HepG2 (cell line): Measurements from ENCODE around the gene EPHA5. TPM values are rescaled to one million over a fixed set of nuclear protein-coding genes. Genes with fewer than 3 reads are reported as not detected.

Experiments
- ATAC-seq: fragments of 200-7000 bp; cut with Tn5 transposase; 3 replicates; pipeline ENCODE4 v1.9.1; 2020; ENCODE audit warnings: mild to moderate bottlenecking, moderate library complexity
- BruUV-seq: library from RNA; stranded (reverse); fragments of 400-500 nt; replicated peaks from 2 replicates; lab custom pipeline; 2021; lab: Mats Ljungman, UMichigan
- CTCF ChIA-PET: fragments of 300-600 bp; formaldehyde crosslinking; extraction: SDS; loops from one replicate; lab custom pipeline; 2021; ENCODE audit warnings: low total read pairs, inconsistent platforms, low intra/inter-chr PET ratio; lab: Yijun Ruan, JAX
- POLR2A ChIA-PET: fragments of 350-600 bp; sonication (Branson Sonifier 250); formaldehyde crosslinking; loops from one replicate; lab custom pipeline; 2020; ENCODE audit warnings: antibody characterized with exemption, inconsistent platforms; lab: Yijun Ruan, JAX
- DNase-seq: peaks from one replicate; pipeline ENCODE4 v3.0.0-alpha.2; 2015; ENCODE audit warnings: low spot score
- FAIRE-seq: peaks from 3 replicates; lab custom pipeline; 2011; peaks lifted over from hg19 to GRCh38; lab: Jason Lieb, UNC
- H2AFZ ChIP-seq: one replicate; pipeline ENCODE4 v1.6.1; 2011; ENCODE audit warnings: low read length, inconsistent platforms
- H3K27ac ChIP-seq: fragments of 300-600 bp; 3 replicates; pipeline ENCODE4 v1.8.0; 2011; ENCODE audit warnings: mixed run types, mild to moderate bottlenecking, mixed read lengths, low read length, inconsistent platforms; ENCODE audit not compliant: insufficient read depth; ENCODE audit errors: extremely low read length
- H3K27me3 ChIP-seq, 2 experiments: fragments of 200-600 bp in 1 of 2; 2 replicates in 1 of 2; 3 replicates in 1 of 2; pipeline versions ENCODE4 v1.6.0 to v1.8.0; 2011; ENCODE audit warnings: low read length in 2 of 2, mild to moderate bottlenecking in 2 of 2, moderate library complexity in 2 of 2, inconsistent platforms in 1 of 2; ENCODE audit not compliant: insufficient read depth in 2 of 2, control insufficient read depth in 1 of 2
- H3K36me3 ChIP-seq, 2 experiments: fragments of 200-600 bp in 1 of 2; replicated peaks in 1 of 2; 2 replicates in 1 of 2; 3 replicates in 1 of 2; pipeline versions ENCODE4 v1.5.1 to v1.8.0; 2011; ENCODE audit warnings: low read length in 2 of 2, inconsistent platforms in 1 of 2; ENCODE audit not compliant: insufficient read depth in 2 of 2, control insufficient read depth in 1 of 2
- H3K4me1 ChIP-seq: 2 replicates; pipeline ENCODE4 v1.5.1; 2012; ENCODE audit warnings: low read length, inconsistent platforms; ENCODE audit not compliant: insufficient read depth
- H3K4me2 ChIP-seq: 2 replicates; pipeline ENCODE4 v1.6.0; 2011; ENCODE audit warnings: low read depth, low read length, inconsistent platforms
- H3K4me3 ChIP-seq, 3 experiments: fragments of 200-600 bp in 1 of 3; sonication (generic), shearing (Covaris generic) in 1 of 3; replicated peaks in 1 of 3; 2 replicates each; pipeline ENCODE4 v1.5.1; 2011 to 2016; ENCODE audit warnings: low read length in 3 of 3, inconsistent platforms in 2 of 3, low read depth in 2 of 3, mild to moderate bottlenecking in 2 of 3, control low read depth in 1 of 3, mixed read lengths in 1 of 3; ENCODE audit not compliant: insufficient read depth in 1 of 3
- H3K79me2 ChIP-seq: one replicate; pipeline ENCODE4 v1.6.1; 2011; ENCODE audit warnings: low read length, inconsistent platforms; ENCODE audit not compliant: insufficient read depth
- H3K9ac ChIP-seq: 2 replicates; pipeline ENCODE4 v1.6.0; 2011; ENCODE audit warnings: mild to moderate bottlenecking, low read depth, low read length, inconsistent platforms; ENCODE audit not compliant: insufficient read depth
- H3K9me3 ChIP-seq: 2 replicates; pipeline ENCODE4 v1.5.1; 2012; ENCODE audit warnings: mild to moderate bottlenecking, low read length
- H4K20me1 ChIP-seq: 2 replicates; pipeline ENCODE4 v1.6.0; 2011; ENCODE audit warnings: inconsistent platforms, mild to moderate bottlenecking, low read length, moderate library complexity; ENCODE audit not compliant: insufficient read depth
- AGO2 ChIP-seq: fragments of 200-400 bp; formaldehyde crosslinking; optimal IDR thresholded peaks from 2 replicates; pipeline ENCODE3; 2017; ENCODE audit warnings: mild to moderate bottlenecking, low read depth, low read length, moderate library complexity
- AHR ChIP-seq: IDR thresholded peaks from 2 replicates; pipeline ENCODE4 v1.6.1; 2018; ENCODE audit warnings: missing genetic modification reagents, missing compliant biosample characterization
- AKAP8 ChIP-seq: sonication (generic); formaldehyde crosslinking; IDR thresholded peaks from 2 replicates; pipeline ENCODE4 v1.5.1; 2020; ENCODE audit warnings: mild to moderate bottlenecking, missing genetic modification reagents
- GRHL1 ChIP-seq: sonication (generic); formaldehyde crosslinking; conservative IDR thresholded peaks from 2 replicates; pipeline ENCODE4 v1.8.0; 2022; ENCODE audit warnings: missing genetic modification reagents
- HOXA9 ChIP-seq: sonication (generic); formaldehyde crosslinking; IDR thresholded peaks from 2 replicates; pipeline ENCODE4 v1.8.1; 2022; ENCODE audit warnings: missing genetic modification reagents, mild to moderate bottlenecking, moderate library complexity, borderline replicate concordance
- MAFF ChIP-seq: IDR thresholded peaks from 2 replicates; pipeline ENCODE4 v1.6.1; 2011; ENCODE audit warnings: low read depth, low read length, improper control_type of control experiment
- MEIS2 ChIP-seq: sonication (generic); formaldehyde crosslinking; IDR thresholded peaks from 2 replicates; pipeline ENCODE4 v1.9.0; 2021; ENCODE audit warnings: mild to moderate bottlenecking, missing genetic modification reagents
- NRL ChIP-seq: sonication (generic); formaldehyde crosslinking; IDR thresholded peaks from 2 replicates; pipeline ENCODE4 v1.5.0; 2020; ENCODE audit warnings: missing genetic modification reagents, mild to moderate bottlenecking, moderate library complexity, borderline replicate concordance
- PHF8 ChIP-seq: sonication (generic); formaldehyde crosslinking; IDR thresholded peaks from 2 replicates; pipeline ENCODE4 v1.5.0; 2020; ENCODE audit warnings: missing genetic modification reagents
- SMAD1 ChIP-seq: sonication (generic); formaldehyde crosslinking; IDR thresholded peaks from 2 replicates; pipeline ENCODE4 v1.4.0; 2020; ENCODE audit warnings: missing genetic modification reagents, low read depth, mild to moderate bottlenecking, borderline replicate concordance
- THAP11 ChIP-seq: IDR thresholded peaks from 2 replicates; pipeline ENCODE4 v1.6.1; 2016; ENCODE audit warnings: missing biosample characterization, missing genetic modification reagents
- ZFP1 ChIP-seq: IDR thresholded peaks from 2 replicates; pipeline ENCODE4 v1.6.1; 2016
- ZNF350 ChIP-seq: sonication (generic); formaldehyde crosslinking; IDR thresholded peaks from 2 replicates; pipeline ENCODE4 v1.4.0; 2020; ENCODE audit warnings: mild to moderate bottlenecking, low read depth, missing genetic modification reagents, borderline replicate concordance
- ZNF563 ChIP-seq: sonication (generic); formaldehyde crosslinking; IDR thresholded peaks from 2 replicates; pipeline ENCODE4 v1.8.0; 2022; ENCODE audit warnings: mild to moderate bottlenecking, moderate library complexity, missing genetic modification reagents
- ZNF83 ChIP-seq: sonication (generic); formaldehyde crosslinking; IDR thresholded peaks from 2 replicates; pipeline ENCODE4 v1.4.0; 2020; ENCODE audit warnings: missing genetic modification reagents, mild to moderate bottlenecking, borderline replicate concordance
- ZNF883 ChIP-seq: sonication (generic); formaldehyde crosslinking; IDR thresholded peaks from 2 replicates; pipeline ENCODE4 v1.5.1; 2020; ENCODE audit warnings: mild to moderate bottlenecking, missing genetic modification reagents; ENCODE audit errors: not compliant biosample characterization
- ZSCAN29 ChIP-seq: sonication (generic); formaldehyde crosslinking; conservative IDR thresholded peaks from 2 replicates; pipeline ENCODE4 v1.4.0; 2020; ENCODE audit warnings: mild to moderate bottlenecking, missing genetic modification reagents
- WGBS: methylation state at CpG from one replicate; pipeline ENCODE4 v1.1.6; 2017; ENCODE audit warnings: low lambda C conversion rate; 5-methylcytosine and 5-hydroxymethylcytosine counted together
- in situ Hi-C: cut with HindIII; loops from 2 replicates; pipeline ENCODE4 v1.10.0; 2017; ENCODE audit warnings: low pct_unique_long_range_greater_than_20kb; ENCODE audit not compliant: extremely low pct_ligation_motif_present
- intact Hi-C: fragments of 100-400 bp; cut with micrococcal nuclease; formaldehyde crosslinking; loops from one replicate; pipeline ENCODE4 v1.10.0; 2022; ENCODE audit not compliant: unreplicated experiment
- polyA plus RNA-seq, 8 experiments: library from polyadenylated mRNA; depleted of rRNA in 3 of 8; stranded (reverse) in 7 of 8; unstranded in 1 of 8; fragments of >200 nt; fragmentation: Illumina TruSeq in 4 of 8; extraction: Trizol in 4 of 8; gene quantifications; 2 replicates each; pipeline versions ENCODE4 v1.2.1 to v1.2.3, GENCODE V29; 2011 to 2016; ENCODE audit warnings: low read depth in 4 of 8, missing spikeins in 1 of 8, mixed read lengths in 1 of 8; ENCODE audit not compliant: insufficient read depth in 1 of 8
- total RNA-seq, 5 experiments: library from RNA; depleted of rRNA; stranded (reverse); fragments of >200 nt; fragmentation: Illumina TruSeq; extraction: Trizol; gene quantifications; 2 replicates each; pipeline ENCODE4 v1.2.3, GENCODE V29; 2016; ENCODE audit warnings: low read depth in 1 of 5

Gene EPHA5
- total and polyA plus RNA-seq, 2 of the 13 experiments (the other 11 are each of a cell fraction or from before 2014, with no cell fraction given), result not detected

- no peak overlapping the region for H3K4me3 ChIP-seq
- intact Hi-C loops, result no loop called here
- no TSS peak for BruUV-seq
- FAIRE-seq, result no peak
- no peak for DNase-seq
- CTCF ChIA-PET, result no interaction called here
- no peak for TF ChIP-seq GRHL1 (CRISPR knock-in tag)
- TF ChIP-seq ZNF883 (CRISPR knock-in tag), result no peak
- no peak for TF ChIP-seq MEIS2
- TF ChIP-seq ZNF563 (CRISPR knock-in tag), result no peak
- no peak for TF ChIP-seq AKAP8 (CRISPR knock-in tag)
- no peak for TF ChIP-seq ZFP1 (CRISPR knock-in tag)
- no peak for TF ChIP-seq HOXA9 (CRISPR knock-in tag)
- TF ChIP-seq SMAD1 (CRISPR knock-in tag), result no peak
- no peak for TF ChIP-seq ZNF83 (CRISPR knock-in tag)
- no peak for TF ChIP-seq PHF8 (CRISPR knock-in tag)
- TF ChIP-seq ZNF350, result no peak
- TF ChIP-seq THAP11 (CRISPR knock-in tag), result no peak
- TF ChIP-seq NRL (CRISPR knock-in tag), result no peak
- TF ChIP-seq ZSCAN29 (CRISPR knock-in tag), result no peak
- TF ChIP-seq MAFF, result no peak
- no peak for TF ChIP-seq AHR
- TF ChIP-seq AGO2, result no peak
- TF ChIP-seq, all 625 proteins: peak for 0
- no peak for ATAC-seq
- POLR2A ChIA-PET, result no interaction called here
- no peak overlapping the region for H3K4me2 ChIP-seq
- H3K9me3 ChIP-seq, result no peaks in the 10 kb centered on the region
- no peak overlapping the region for H3K27ac ChIP-seq
- in situ Hi-C loops, result no loop called here
- 54% methylated on average over 23 of the region's 32 CpGs for WGBS
- H4K20me1 ChIP-seq, result no peaks in the 10 kb centered on the region
- H3K27me3 ChIP-seq, result peaks cover 3 to 27% of the 10 kb centered on the region in 2 experiments; a peak in 2 of 5 replicates
- no peaks in the 10 kb centered on the region for H3K79me2 ChIP-seq
- no peak overlapping the region for H2AFZ ChIP-seq
- no peaks in the 10 kb centered on the region for H3K36me3 ChIP-seq
- H3K4me1 ChIP-seq, result peaks cover 19% of the 10 kb centered on the region
- H3K9ac ChIP-seq, result no peak overlapping the region
These were observed 1.8 kb downstream of the EPHA5 start for GRCh38 chr4:65668201-65669089.
